ENCODE results near the gene OGA.

The OGA gene

GRCh38 chr10:101773923-101774588, 44.2 kb downstream of the OGA start:
- no peak for DNase-seq

- DNase-seq = no peak
Measured at GRCh38 chr10:101772895-101773761, 45.1 kb downstream of the OGA start.

GRCh38 chr10:101772017-101772894, 46.0 kb downstream of the OGA start:
- DNase-seq = no peak

GRCh38 chr10:101771380-101771779, 46.9 kb downstream of the OGA start:
- no peak for DNase-seq

GRCh38 chr10:101770331-101771215, 47.7 kb downstream of the OGA start:
- DNase-seq = no peak

GRCh38 chr10:101769541-101770180, 48.6 kb downstream of the OGA start:
- DNase-seq = no peak

GRCh38 chr10:101768791-101769170, 49.5 kb downstream of the OGA start:
- DNase-seq = no peak

- DNase-seq = no peak
Measured at GRCh38 chr10:101767966-101768790, 50.1 kb downstream of the OGA start.

GRCh38 chr10:101767600-101767945, 50.7 kb downstream of the OGA start:
- DNase-seq = no peak

- DNase-seq = no peak
Measured at GRCh38 chr10:101766753-101767599, 51.3 kb downstream of the OGA start.

GRCh38 chr10:101766306-101766705, 51.9 kb downstream of the OGA start:
- DNase-seq = no peak

- DNase-seq = no peak
Measured at GRCh38 chr10:101763141-101763846, 55.0 kb downstream of the OGA start.

- no peak for DNase-seq
Measured at GRCh38 chr10:101762736-101763135, 55.5 kb downstream of the OGA start.

GRCh38 chr10:101761226-101761625, 57.0 kb downstream of the OGA start:
- no peak for DNase-seq

- DNase-seq = no peak
Measured at GRCh38 chr10:101760510-101760909, 57.7 kb downstream of the OGA start.

- no peak for DNase-seq
Measured at GRCh38 chr10:101759309-101760247, 58.7 kb downstream of the OGA start.

GRCh38 chr10:101758858-101759257, 59.4 kb downstream of the OGA start:
- DNase-seq = no peak

GRCh38 chr10:101752241-101752640, 66.0 kb downstream of the OGA start:
- DNase-seq = no peak

Data from activated T-cell treated with anti-CD3 and anti-CD28 coated beads for 4 hours (primary cell).